Caco-2 (cell line): ENCODE data around the gene LAD1. TPM values are rescaled to one million over a fixed set of nuclear protein-coding genes. Genes with fewer than 3 reads are reported as not detected.

Experiments
- BruUV-seq: library from RNA; stranded (reverse); fragments of 400-500 nt; replicated peaks from 2 replicates; lab custom pipeline; 2021; lab: Mats Ljungman, UMichigan
- CTCF ChIA-PET: fragments of 300-600 bp; sonication (Branson Sonifier 250); formaldehyde crosslinking; loops from one replicate; lab custom pipeline; 2022; ENCODE audit warnings: antibody characterized with exemption; lab: Charles Lee
- POLR2A ChIA-PET: fragments of 300-600 bp; sonication (Branson Sonifier 250); formaldehyde crosslinking; loops from one replicate; lab custom pipeline; 2022; ENCODE audit warnings: antibody characterized with exemption; lab: Charles Lee
- DNase-seq, 2 experiments: peaks; one replicate each; pipeline versions ENCODE4 v3.0.0 to v3.0.0-alpha.2; 2020 to 2022
- H3K27me3 ChIP-seq: replicated peaks from 2 replicates; pipeline ENCODE4 v1.6.0; 2011; ENCODE audit warnings: low read length; ENCODE audit not compliant: control insufficient read depth, insufficient read depth
- H3K36me3 ChIP-seq: 2 replicates; pipeline ENCODE4 v1.5.1; 2011; ENCODE audit warnings: low read length; ENCODE audit not compliant: control insufficient read depth, insufficient read depth
- H3K4me1 ChIP-seq: fragments of 250-450 bp; sonication (Bioruptor Pico); 2 replicates; pipeline ENCODE4 v1.5.1; 2020; ENCODE audit warnings: mild to moderate bottlenecking
- H3K4me3 ChIP-seq: 2 replicates; pipeline ENCODE4 v1.5.1; 2011; ENCODE audit warnings: low read depth, mild to moderate bottlenecking, control low read depth, low read length
- H3K9me3 ChIP-seq: fragments of 250-450 bp; sonication (Bioruptor Pico); 2 replicates; pipeline ENCODE4 v1.5.1; 2020; ENCODE audit warnings: mild to moderate bottlenecking, moderate library complexity
- H3K27ac Mint-ChIP-seq: one replicate; pipeline ENCODE4 v1.8.0; 2022; ENCODE audit warnings: mixed read lengths; ENCODE audit not compliant: unreplicated experiment
- H3K27me3 Mint-ChIP-seq: one replicate; pipeline ENCODE4 v1.8.0; 2022; ENCODE audit warnings: mixed read lengths; ENCODE audit not compliant: insufficient read depth, unreplicated experiment
- H3K36me3 Mint-ChIP-seq: one replicate; pipeline ENCODE4 v1.8.0; 2022; ENCODE audit warnings: mild to moderate bottlenecking, mixed read lengths; ENCODE audit not compliant: insufficient read depth, unreplicated experiment
- H3K4me1 Mint-ChIP-seq: one replicate; pipeline ENCODE4 v1.8.0; 2022; ENCODE audit warnings: low read depth, mixed read lengths; ENCODE audit not compliant: unreplicated experiment
- H3K4me3 Mint-ChIP-seq: one replicate; pipeline ENCODE4 v1.8.0; 2022; ENCODE audit warnings: mild to moderate bottlenecking, moderate library complexity, mixed read lengths; ENCODE audit not compliant: unreplicated experiment
- H3K9me3 Mint-ChIP-seq: one replicate; pipeline ENCODE4 v1.8.0; 2022; ENCODE audit warnings: mixed read lengths; ENCODE audit not compliant: unreplicated experiment
- CTCF ChIP-seq, 2 experiments: fragments of 200-600 bp in 1 of 2; IDR thresholded peaks; 1 replicate in 1 of 2; 2 replicates in 1 of 2; pipeline versions ENCODE4 v1.5.1 to v1.8.0; 2011 to 2022; ENCODE audit warnings: antibody characterized with exemption in 1 of 2, control low read depth in 1 of 2, inconsistent platforms in 1 of 2, low read depth in 1 of 2, low read length in 1 of 2, mild to moderate bottlenecking in 1 of 2, moderate library complexity in 1 of 2; ENCODE audit not compliant: insufficient read depth in 1 of 2, severe bottlenecking in 1 of 2, unreplicated experiment in 1 of 2
- intact Hi-C: fragments of 100-400 bp; cut with micrococcal nuclease; formaldehyde crosslinking; loops from one replicate; pipeline ENCODE4 v1.10.0; 2022; ENCODE audit not compliant: unreplicated experiment
- total RNA-seq: library from RNA; stranded (reverse); gene quantifications from 2 replicates; pipeline ENCODE4 v1.2.3, GENCODE V29; 2022

LAD1 gene
- total RNA-seq, 1 experiment from 2014 or later, result 80.5 TPM

- Mint-ChIP-seq H3K36me3 (no peaks in the 10 kb centered on the region), H3K9me3 (no peaks in the 10 kb centered on the region), H3K4me1 (no peaks in the 10 kb centered on the region), H3K27me3 (peaks cover 15% of the 10 kb centered on the region), H3K27ac (no peak overlapping the region), H3K4me3 (no peak overlapping the region)
- Histone ChIP-seq H3K36me3 (no peaks in the 10 kb centered on the region), H3K4me1 (no peaks in the 10 kb centered on the region), H3K27me3 (no peaks in the 10 kb centered on the region), H3K9me3 (no peaks in the 10 kb centered on the region), H3K4me3 (no peak overlapping the region)
- TF ChIP-seq CTCF (IDR thresholded peaks at IDR 0.05; ENCODE audit: insufficient read depth in 1 of 2, low read depth in 1 of 2, low read length in 1 of 2, severe bottlenecking in 1 of 2, unreplicated experiment in 1 of 2), result no peak
- DNase-seq, result no peak
- intact Hi-C loops, result loop anchor here (5.0 kb wide), 1 partner anchor 97 kb away; no protein-coding TSS in a partner anchor
- CTCF ChIA-PET, result interaction anchor here (0.8 kb wide), 1 partner anchor 17 kb away, joined by 3 read pairs; no protein-coding TSS in a partner anchor
- POLR2A ChIA-PET, result no interaction called here
- no TSS peak for BruUV-seq
Observed at GRCh38 chr1:201364808-201365105, 34.4 kb downstream of the LAD1 start.

- H3K4me3 Mint-ChIP-seq, result no peak overlapping the region
- no peaks in the 10 kb centered on the region for H3K9me3 Mint-ChIP-seq
- Histone ChIP-seq H3K36me3 (no peaks in the 10 kb centered on the region), H3K9me3 (no peaks in the 10 kb centered on the region), H3K4me3 (no peak overlapping the region), H3K27me3 (no peaks in the 10 kb centered on the region), H3K4me1 (no peaks in the 10 kb centered on the region)
- ChIA-PET CTCF (interaction anchor here (0.8 to 3.4 kb wide), 4 partner anchors 10 to 109 kb away, joined by 3 to 25 read pairs (median 8); no protein-coding TSS in a partner anchor), POLR2A (no interaction called here)
- intact Hi-C loops, result loop anchor here (5.0 kb wide), 1 partner anchor 96 kb away; no protein-coding TSS in a partner anchor
- no peak for DNase-seq
- H3K27me3 Mint-ChIP-seq, result peaks cover 11% of the 10 kb centered on the region
- no peak overlapping the region for H3K27ac Mint-ChIP-seq
- H3K36me3 Mint-ChIP-seq, result no peaks in the 10 kb centered on the region
- no peaks in the 10 kb centered on the region for H3K4me1 Mint-ChIP-seq
- TF ChIP-seq CTCF (IDR thresholded peaks at IDR 0.05; ENCODE audit: insufficient read depth in 1 of 2, low read depth in 1 of 2, low read length in 1 of 2, severe bottlenecking in 1 of 2, unreplicated experiment in 1 of 2), result no peak
- no TSS peak for BruUV-seq
Observed at GRCh38 chr1:201363467-201363866, 35.7 kb downstream of the LAD1 start.

GRCh38 chr1:201362906-201363305 lies 36.2 kb downstream of the LAD1 start:
- ChIA-PET POLR2A (no interaction called here), CTCF (interaction anchor here (0.6 to 3.4 kb wide), 5 partner anchors 10 to 249 kb away, joined by 3 to 25 read pairs (median 3); no protein-coding TSS in a partner anchor)
- Mint-ChIP-seq H3K27me3 (peaks cover 11% of the 10 kb centered on the region), H3K4me1 (no peaks in the 10 kb centered on the region), H3K36me3 (no peaks in the 10 kb centered on the region), H3K9me3 (no peaks in the 10 kb centered on the region), H3K4me3 (no peak overlapping the region), H3K27ac (no peak overlapping the region)
- no peaks in the 10 kb centered on the region for H3K9me3 ChIP-seq
- no peak overlapping the region for H3K4me3 ChIP-seq
- no peak for DNase-seq
- no peaks in the 10 kb centered on the region for H3K27me3 ChIP-seq
- H3K36me3 ChIP-seq, result no peaks in the 10 kb centered on the region
- intact Hi-C loops, result loop anchor here (5.0 kb wide), 1 partner anchor 96 kb away; no protein-coding TSS in a partner anchor
- no TSS peak for BruUV-seq
- TF ChIP-seq CTCF (IDR thresholded peaks at IDR 0.05; ENCODE audit: insufficient read depth in 1 of 2, low read depth in 1 of 2, low read length in 1 of 2, severe bottlenecking in 1 of 2, unreplicated experiment in 1 of 2), result no peak
- no peaks in the 10 kb centered on the region for H3K4me1 ChIP-seq
